Mucosa of stomach (tissue), 1 donor: Measurements from ENCODE around the gene PAPPA2.

Experiments used
- H3K27me3 ChIP-seq: one replicate; pipeline ENCODE4 v1.7.0; 2013; ENCODE audit warnings: mild to moderate bottlenecking, low read length; ENCODE audit not compliant: control insufficient read depth, insufficient read depth
- H3K36me3 ChIP-seq: one replicate; pipeline ENCODE4 v1.7.0; 2013; ENCODE audit warnings: low read length; ENCODE audit not compliant: control insufficient read depth, insufficient read depth
- H3K4me1 ChIP-seq: one replicate; pipeline ENCODE4 v1.7.0; 2013; ENCODE audit warnings: mild to moderate bottlenecking, low read length; ENCODE audit not compliant: control insufficient read depth, insufficient read depth
- H3K4me3 ChIP-seq: one replicate; pipeline ENCODE4 v1.7.0; 2013; ENCODE audit warnings: low read length
- H3K9ac ChIP-seq: one replicate; pipeline ENCODE4 v1.7.0; 2013; ENCODE audit warnings: mild to moderate bottlenecking, low read length, moderate library complexity
- H3K9me3 ChIP-seq: one replicate; pipeline ENCODE4 v1.7.0; 2013; ENCODE audit warnings: mild to moderate bottlenecking, low read length, moderate library complexity; ENCODE audit not compliant: control insufficient read depth
- donor health status: Pancreatic carcinoma.

The PAPPA2 gene

DNA sequence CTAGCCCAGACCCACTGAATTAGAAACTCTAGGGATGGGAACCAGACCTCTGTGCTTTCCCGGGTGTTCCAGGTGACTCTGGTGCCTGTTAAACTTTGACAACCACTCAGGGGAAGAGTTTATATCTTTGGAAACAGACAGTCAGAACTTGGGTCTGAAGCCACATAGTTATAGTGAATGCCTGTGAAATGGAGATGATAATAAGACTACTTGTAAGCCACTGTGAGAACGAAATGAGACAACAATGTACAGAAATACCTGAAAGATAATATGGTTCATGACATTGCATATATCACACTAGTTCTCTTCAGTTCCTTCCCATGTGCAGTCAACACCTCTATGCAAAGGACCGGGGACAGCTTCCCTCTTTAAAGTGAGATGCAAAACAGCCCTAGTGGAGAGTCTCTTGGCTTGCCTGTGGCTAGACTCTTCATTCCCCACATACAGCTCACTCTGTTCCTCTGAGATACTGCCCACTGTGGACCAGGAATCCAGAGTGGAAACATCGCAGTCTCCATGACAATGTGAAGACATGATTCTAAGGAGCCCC lies 414.1 kb downstream of the PAPPA2 start:
- Histone ChIP-seq H3K4me3 (no peak overlapping the region), H3K36me3 (no peaks in the 10 kb centered on the region), H3K27me3 (no peaks in the 10 kb centered on the region), H3K9ac (no peak overlapping the region), H3K9me3 (no peaks in the 10 kb centered on the region), H3K4me1 (no peaks in the 10 kb centered on the region)

- no peak overlapping the region for H3K9ac ChIP-seq
- H3K27me3 ChIP-seq, result no peaks in the 10 kb centered on the region
- no peaks in the 10 kb centered on the region for H3K36me3 ChIP-seq
- no peaks in the 10 kb centered on the region for H3K4me1 ChIP-seq
- no peaks in the 10 kb centered on the region for H3K9me3 ChIP-seq
- H3K4me3 ChIP-seq, result no peak overlapping the region
Observed at GRCh38 chr1:176877557-176877956, 414.6 kb downstream of the PAPPA2 start.

GRCh38 chr1:176878750-176879536 lies 416.0 kb downstream of the PAPPA2 start:
- H3K9me3 ChIP-seq, result no peaks in the 10 kb centered on the region
- H3K36me3 ChIP-seq, result no peaks in the 10 kb centered on the region
- no peak overlapping the region for H3K9ac ChIP-seq
- H3K27me3 ChIP-seq, result no peaks in the 10 kb centered on the region
- no peaks in the 10 kb centered on the region for H3K4me1 ChIP-seq
- no peak overlapping the region for H3K4me3 ChIP-seq

GRCh38 chr1:176879784-176880620 lies 417.0 kb downstream of the PAPPA2 start:
- Histone ChIP-seq H3K4me3 (no peak overlapping the region), H3K36me3 (no peaks in the 10 kb centered on the region), H3K9ac (no peak overlapping the region), H3K4me1 (no peaks in the 10 kb centered on the region), H3K27me3 (no peaks in the 10 kb centered on the region), H3K9me3 (no peaks in the 10 kb centered on the region)

DNA sequence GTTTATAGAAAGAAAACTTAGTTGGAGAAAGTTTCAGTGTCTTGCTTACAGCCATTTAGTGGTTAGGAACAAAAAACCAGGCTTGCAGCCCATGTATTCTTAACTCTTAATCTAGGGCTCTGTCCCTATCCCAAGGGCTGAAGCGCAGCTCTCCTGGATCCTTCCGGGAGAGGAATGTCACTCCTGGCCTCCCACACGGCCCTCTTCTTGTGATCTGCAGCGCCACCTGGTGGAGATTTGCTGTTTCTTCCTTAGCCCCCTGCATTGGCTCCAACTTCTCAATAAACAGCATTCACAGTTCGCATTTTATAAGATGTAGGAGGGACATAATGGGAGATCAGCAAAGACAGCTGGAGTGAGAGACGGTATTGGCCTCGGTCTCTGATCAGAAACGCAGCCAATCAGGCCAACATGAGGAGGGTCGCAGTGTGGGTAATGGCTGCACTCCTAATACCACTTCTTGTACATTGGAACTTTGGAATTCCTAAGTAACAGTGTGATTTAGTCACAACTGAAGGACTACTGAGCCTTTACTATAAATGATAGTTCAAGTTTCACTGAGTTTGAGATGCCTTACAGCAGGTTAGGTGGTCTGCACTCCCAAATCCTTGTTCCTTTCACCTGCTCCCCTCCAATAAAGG lies 418.1 kb downstream of the PAPPA2 start:
- Histone ChIP-seq H3K4me3 (no peak overlapping the region), H3K9ac (no peak overlapping the region), H3K4me1 (no peaks in the 10 kb centered on the region), H3K9me3 (no peaks in the 10 kb centered on the region), H3K27me3 (no peaks in the 10 kb centered on the region), H3K36me3 (no peaks in the 10 kb centered on the region)

DNA sequence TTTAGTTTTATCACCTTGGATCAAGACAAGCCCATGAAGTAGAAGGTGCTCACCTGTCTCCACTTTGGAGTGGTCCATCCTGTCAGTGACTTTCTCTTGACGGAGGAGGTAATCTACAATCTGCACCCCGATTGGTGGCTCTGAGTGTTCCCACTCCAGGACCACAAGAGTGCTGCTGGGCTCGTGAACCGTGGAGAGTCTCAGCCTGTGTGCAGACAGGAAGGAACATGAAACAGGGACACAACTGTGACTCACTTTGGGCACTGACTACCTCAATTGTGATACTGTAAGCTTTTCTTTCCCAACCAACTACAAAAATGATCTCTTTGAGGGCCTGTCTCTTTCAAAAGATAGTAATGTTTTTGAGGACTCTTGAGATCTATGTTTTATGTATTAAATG lies 421.3 kb downstream of the PAPPA2 start:
- Histone ChIP-seq H3K4me1 (no peaks in the 10 kb centered on the region), H3K9ac (no peak overlapping the region), H3K27me3 (no peaks in the 10 kb centered on the region), H3K4me3 (no peak overlapping the region), H3K36me3 (no peaks in the 10 kb centered on the region), H3K9me3 (no peaks in the 10 kb centered on the region)

GRCh38 chr1:176884911-176885310 lies 421.9 kb downstream of the PAPPA2 start:
- H3K36me3 ChIP-seq, result no peaks in the 10 kb centered on the region
- no peaks in the 10 kb centered on the region for H3K9me3 ChIP-seq
- no peak overlapping the region for H3K4me3 ChIP-seq
- no peaks in the 10 kb centered on the region for H3K4me1 ChIP-seq
- H3K27me3 ChIP-seq, result no peaks in the 10 kb centered on the region
- H3K9ac ChIP-seq, result no peak overlapping the region

DNA sequence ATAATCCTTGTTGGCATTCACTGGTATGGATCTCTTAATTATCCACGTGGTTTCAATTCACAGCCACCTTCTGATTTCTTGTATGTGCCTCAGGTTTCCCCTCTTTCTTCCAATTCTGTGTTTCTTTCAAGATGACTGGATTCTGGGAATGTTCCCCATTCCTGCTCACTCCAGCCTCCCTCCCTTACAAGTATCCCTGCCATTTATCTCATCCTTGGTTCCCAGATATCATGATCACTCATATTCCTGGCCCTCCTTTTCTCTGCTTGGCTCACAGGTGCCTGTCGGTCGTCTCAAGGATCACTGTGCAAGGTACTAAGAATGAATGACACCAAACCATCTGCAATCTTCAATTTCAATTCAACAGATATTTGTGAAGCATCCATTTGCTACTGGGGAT lies 422.4 kb downstream of the PAPPA2 start:
- no peaks in the 10 kb centered on the region for H3K36me3 ChIP-seq
- H3K9me3 ChIP-seq, result no peaks in the 10 kb centered on the region
- H3K9ac ChIP-seq, result no peak overlapping the region
- H3K4me3 ChIP-seq, result no peak overlapping the region
- no peaks in the 10 kb centered on the region for H3K4me1 ChIP-seq
- no peaks in the 10 kb centered on the region for H3K27me3 ChIP-seq

- no peak overlapping the region for H3K4me3 ChIP-seq
- H3K9me3 ChIP-seq, result no peaks in the 10 kb centered on the region
Observed at GRCh38 chr1:176885751-176886150, 422.8 kb downstream of the PAPPA2 start.

DNA sequence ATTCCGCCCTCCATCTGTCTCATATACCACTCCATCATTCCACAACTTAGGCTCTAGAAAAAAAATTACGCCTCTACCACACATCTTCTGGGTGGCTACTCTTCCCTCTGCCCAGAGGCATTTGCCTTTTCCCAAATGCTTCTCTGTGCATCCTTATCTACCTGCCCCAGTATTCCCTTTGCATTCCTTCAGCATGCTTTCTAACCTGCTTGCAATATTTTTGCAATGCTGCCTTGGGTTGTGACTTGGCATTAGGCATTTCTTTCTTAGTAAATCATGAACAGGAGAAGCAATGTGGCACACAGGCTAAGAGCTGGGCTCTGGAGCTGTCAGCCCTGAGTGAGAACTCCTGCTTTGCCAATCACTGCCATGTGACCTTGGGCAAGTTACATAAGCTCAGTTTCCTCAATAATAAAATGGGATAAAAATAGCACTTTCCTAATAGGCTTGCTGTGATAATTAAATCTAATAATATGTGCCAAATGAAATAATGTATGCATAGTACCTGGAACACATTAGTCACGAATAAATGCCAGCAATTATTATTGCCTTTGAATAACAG lies 425.6 kb downstream of the PAPPA2 start:
- Histone ChIP-seq H3K4me3 (no peak overlapping the region), H3K27me3 (no peaks in the 10 kb centered on the region), H3K9me3 (no peaks in the 10 kb centered on the region), H3K4me1 (no peaks in the 10 kb centered on the region), H3K9ac (no peak overlapping the region), H3K36me3 (no peaks in the 10 kb centered on the region)

More at GRCh38 chr1:176885751-176886150, 422.8 kb downstream of the PAPPA2 start:
- no peaks in the 10 kb centered on the region for H3K27me3 ChIP-seq
- no peaks in the 10 kb centered on the region for H3K36me3 ChIP-seq
- H3K4me1 ChIP-seq, result no peaks in the 10 kb centered on the region
- no peak overlapping the region for H3K9ac ChIP-seq

GRCh38 chr1:176893625-176894352 lies 430.8 kb downstream of the PAPPA2 start:
- peaks cover 6% of the 10 kb centered on the region for H3K27me3 ChIP-seq
- no peaks in the 10 kb centered on the region for H3K36me3 ChIP-seq
- H3K9ac ChIP-seq, result no peak overlapping the region
- no peaks in the 10 kb centered on the region for H3K4me1 ChIP-seq
- H3K4me3 ChIP-seq, result no peak overlapping the region
- no peaks in the 10 kb centered on the region for H3K9me3 ChIP-seq
